ENCODE measurements around the gene CRIM1. TPM values are rescaled to one million over a fixed set of nuclear protein-coding genes. Genes with fewer than 3 reads are reported as not detected.

Gene CRIM1
- polyA plus RNA-seq, 2 of the 4 experiments (the other 2 are of a cell fraction) = 127 to 208 TPM

DNA sequence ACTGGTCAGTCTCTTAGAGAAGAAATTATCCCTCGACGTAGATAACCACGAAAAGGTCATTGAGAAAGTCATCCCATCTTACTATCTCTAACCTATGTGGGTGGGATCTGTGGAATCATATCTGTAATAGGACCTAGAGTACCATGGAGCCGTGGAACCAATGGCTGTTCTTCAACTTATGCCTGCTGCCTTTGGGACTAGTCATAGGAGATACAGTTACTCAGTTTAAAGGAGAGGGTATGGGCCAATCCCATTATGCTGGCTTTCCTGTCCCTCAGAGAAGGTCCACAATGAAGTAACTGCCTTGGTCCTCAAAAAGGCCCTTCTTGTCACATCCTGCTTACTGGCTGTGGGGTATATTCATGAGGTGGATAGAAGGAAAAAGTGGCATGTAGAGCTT lies 164.9 kb downstream of the CRIM1 start (continued):
- TF ChIP-seq, protein P1, sequence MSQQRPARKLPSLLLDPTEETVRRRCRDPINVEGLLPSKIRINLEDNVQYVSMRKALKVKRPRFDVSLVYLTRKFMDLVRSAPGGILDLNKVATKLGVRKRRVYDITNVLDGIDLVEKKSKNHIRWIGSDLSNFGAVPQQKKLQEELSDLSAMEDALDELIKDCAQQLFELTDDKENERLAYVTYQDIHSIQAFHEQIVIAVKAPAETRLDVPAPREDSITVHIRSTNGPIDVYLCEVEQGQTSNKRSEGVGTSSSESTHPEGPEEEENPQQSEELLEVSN (IDR thresholded peaks at IDR 0.05; ENCODE audit: borderline replicate concordance, low read depth) = no peak
- no peak for TF ChIP-seq HEYL (CRISPR knock-in tag; IDR thresholded peaks at IDR 0.05)

DNA sequence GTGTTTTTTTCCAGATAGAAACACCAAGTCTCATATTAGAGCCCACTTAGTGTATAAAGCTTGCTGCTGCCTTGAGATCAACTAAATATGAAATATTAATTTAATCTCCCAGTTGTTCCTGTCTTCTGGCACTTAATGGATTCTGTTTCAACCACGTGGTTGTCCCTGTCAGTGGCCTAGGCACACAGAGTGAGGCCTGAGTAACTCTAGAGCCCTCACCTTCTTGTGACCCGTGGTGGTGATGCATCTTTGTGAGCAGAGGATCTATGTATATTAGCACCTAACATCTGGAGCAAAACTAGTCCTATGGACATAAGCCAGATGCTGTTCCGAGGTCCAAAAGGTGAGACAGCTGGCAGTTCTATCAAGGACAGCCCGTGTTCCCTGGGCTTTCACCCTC lies 167.6 kb downstream of the CRIM1 start:
- ATAC-seq = no peak
- CTCF ChIA-PET = interaction anchor here (0.8 to 2.6 kb wide), 4 partner anchors 11 to 168 kb away, joined by 3 to 20 read pairs (median 5); partner anchors contain the start of gene CRIM1
- 88% methylated on average over 4 of the region's 4 CpGs for WGBS (ENCODE audit: missing lambda C conversion rate)

DNA sequence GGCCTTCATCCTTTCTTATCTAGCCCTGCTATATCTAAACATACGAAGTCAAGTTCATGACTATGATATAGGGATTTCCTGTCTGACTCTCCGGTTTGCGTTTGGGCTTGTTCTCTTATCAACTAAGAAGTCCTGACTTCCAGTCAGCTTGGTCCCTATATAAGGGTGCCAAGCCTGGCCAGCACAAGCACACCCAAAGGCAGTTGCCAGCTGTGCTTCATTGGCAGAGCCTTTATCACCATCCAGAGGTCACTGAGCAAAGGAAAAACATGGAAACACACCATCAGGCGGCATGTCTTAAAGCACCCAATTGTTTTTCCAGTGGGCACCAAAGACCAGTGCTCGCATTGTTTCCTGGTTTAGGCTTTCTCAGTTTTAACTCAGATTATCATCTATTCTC lies 169.7 kb downstream of the CRIM1 start:
- 92% methylated on average over 5 of the region's 5 CpGs for WGBS (ENCODE audit: missing lambda C conversion rate)
- ChIA-PET POLR2A (no interaction called here), CTCF (interaction anchor here (1.6 kb wide), 1 partner anchor 140 kb away, joined by 5 read pairs; no protein-coding TSS in a partner anchor)
- Histone ChIP-seq H3K9me3 (no peaks in the 10 kb centered on the region), H3K4me1 (0 out of 3 replicates have a peak, but pooled peaks cover 4% of the 10 kb centered on the region), H3K4me3 (no peak overlapping the region), H3K27ac (no peak overlapping the region), H3K4me2 (no peak overlapping the region)
- DNase-seq (ENCODE audit: low read depth in 1 of 2, low spot score in 1 of 2) (no peak), FAIRE-seq (no peak), ATAC-seq (no peak; a peak in 1 of 6 replicates)
- TF ChIP-seq HEYL (CRISPR knock-in tag; IDR thresholded peaks at IDR 0.05) (no peak), MAZ (IDR thresholded peaks at IDR 0.05; ENCODE audit: borderline replicate concordance, low read depth, low read length) (no peak), FOSB (CRISPR knock-in tag; IDR thresholded peaks at IDR 0.05) (no peak), ESRRA (IDR thresholded peaks at IDR 0.05; ENCODE audit: borderline replicate concordance, low read length) (no peak), ZFP36 (IDR thresholded peaks at IDR 0.05; ENCODE audit: borderline replicate concordance, partially characterized antibody) (no peak), RCOR1 (IDR thresholded peaks at IDR 0.05; ENCODE audit: low read depth, low read length) (no peak), TFCP2L1 (CRISPR knock-in tag; IDR thresholded peaks at IDR 0.05) (no peak), CEBPB (IDR thresholded peaks at IDR 0.05) (no peak), BHLHE40 (IDR thresholded peaks at IDR 0.05; ENCODE audit: low read depth, low read length) (no peak), FOXS1 (CRISPR knock-in tag; IDR thresholded peaks at IDR 0.05) (no peak)
- TF ChIP-seq, protein P2, sequence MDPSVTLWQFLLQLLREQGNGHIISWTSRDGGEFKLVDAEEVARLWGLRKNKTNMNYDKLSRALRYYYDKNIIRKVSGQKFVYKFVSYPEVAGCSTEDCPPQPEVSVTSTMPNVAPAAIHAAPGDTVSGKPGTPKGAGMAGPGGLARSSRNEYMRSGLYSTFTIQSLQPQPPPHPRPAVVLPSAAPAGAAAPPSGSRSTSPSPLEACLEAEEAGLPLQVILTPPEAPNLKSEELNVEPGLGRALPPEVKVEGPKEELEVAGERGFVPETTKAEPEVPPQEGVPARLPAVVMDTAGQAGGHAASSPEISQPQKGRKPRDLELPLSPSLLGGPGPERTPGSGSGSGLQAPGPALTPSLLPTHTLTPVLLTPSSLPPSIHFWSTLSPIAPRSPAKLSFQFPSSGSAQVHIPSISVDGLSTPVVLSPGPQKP (IDR thresholded peaks at IDR 0.05; ENCODE audit: low read depth, low read length) = no peak

More for the DNA sequence above, 167.6 kb downstream of the CRIM1 start:
- TF ChIP-seq POLR2A (IDR thresholded peaks at IDR 0.05; ENCODE audit: low read length) (no peak), TFCP2L1 (CRISPR knock-in tag; IDR thresholded peaks at IDR 0.05) (no peak), NFE2L2 (conservative IDR thresholded peaks at IDR 0.05; ENCODE audit: low read length) (no peak), HOXB13 (CRISPR knock-in tag; IDR thresholded peaks at IDR 0.05; ENCODE audit: low read depth) (no peak), EHF (CRISPR knock-in tag; IDR thresholded peaks at IDR 0.05) (no peak), CBX2 (IDR thresholded peaks at IDR 0.05; ENCODE audit: borderline replicate concordance, low read depth) (no peak), JUNB (IDR thresholded peaks at IDR 0.05) (no peak), CHD2 (IDR thresholded peaks at IDR 0.05; ENCODE audit: low read length, partially characterized antibody) (no peak), RFX5 (IDR thresholded peaks at IDR 0.05) (no peak), KDM1A (IDR thresholded peaks at IDR 0.05; ENCODE audit: low read depth) (no peak), CBX8 (IDR thresholded peaks at IDR 0.05) (no peak), BHLHE40 (IDR thresholded peaks at IDR 0.05; ENCODE audit: low read depth, low read length) (no peak), GATA3 (IDR thresholded peaks at IDR 0.05; ENCODE audit: borderline replicate concordance) (no peak), FOSB (CRISPR knock-in tag; IDR thresholded peaks at IDR 0.05) (no peak), FOXS1 (CRISPR knock-in tag; IDR thresholded peaks at IDR 0.05) (no peak)
- TF ChIP-seq, protein P3, sequence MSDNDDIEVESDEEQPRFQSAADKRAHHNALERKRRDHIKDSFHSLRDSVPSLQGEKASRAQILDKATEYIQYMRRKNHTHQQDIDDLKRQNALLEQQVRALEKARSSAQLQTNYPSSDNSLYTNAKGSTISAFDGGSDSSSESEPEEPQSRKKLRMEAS (IDR thresholded peaks at IDR 0.05) = no peak
- TF ChIP-seq, protein P4, sequence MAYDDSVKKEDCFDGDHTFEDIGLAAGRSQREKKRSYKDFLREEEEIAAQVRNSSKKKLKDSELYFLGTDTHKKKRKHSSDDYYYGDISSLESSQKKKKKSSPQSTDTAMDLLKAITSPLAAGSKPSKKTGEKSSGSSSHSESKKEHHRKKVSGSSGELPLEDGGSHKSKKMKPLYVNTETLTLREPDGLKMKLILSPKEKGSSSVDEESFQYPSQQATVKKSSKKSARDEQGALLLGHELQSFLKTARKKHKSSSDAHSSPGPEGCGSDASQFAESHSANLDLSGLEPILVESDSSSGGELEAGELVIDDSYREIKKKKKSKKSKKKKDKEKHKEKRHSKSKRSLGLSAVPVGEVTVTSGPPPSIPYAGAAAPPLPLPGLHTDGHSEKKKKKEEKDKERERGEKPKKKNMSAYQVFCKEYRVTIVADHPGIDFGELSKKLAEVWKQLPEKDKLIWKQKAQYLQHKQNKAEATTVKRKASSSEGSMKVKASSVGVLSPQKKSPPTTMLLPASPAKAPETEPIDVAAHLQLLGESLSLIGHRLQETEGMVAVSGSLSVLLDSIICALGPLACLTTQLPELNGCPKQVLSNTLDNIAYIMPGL (CRISPR knock-in tag; IDR thresholded peaks at IDR 0.05; ENCODE audit: borderline replicate concordance) = no peak
- TF ChIP-seq, protein P5, sequence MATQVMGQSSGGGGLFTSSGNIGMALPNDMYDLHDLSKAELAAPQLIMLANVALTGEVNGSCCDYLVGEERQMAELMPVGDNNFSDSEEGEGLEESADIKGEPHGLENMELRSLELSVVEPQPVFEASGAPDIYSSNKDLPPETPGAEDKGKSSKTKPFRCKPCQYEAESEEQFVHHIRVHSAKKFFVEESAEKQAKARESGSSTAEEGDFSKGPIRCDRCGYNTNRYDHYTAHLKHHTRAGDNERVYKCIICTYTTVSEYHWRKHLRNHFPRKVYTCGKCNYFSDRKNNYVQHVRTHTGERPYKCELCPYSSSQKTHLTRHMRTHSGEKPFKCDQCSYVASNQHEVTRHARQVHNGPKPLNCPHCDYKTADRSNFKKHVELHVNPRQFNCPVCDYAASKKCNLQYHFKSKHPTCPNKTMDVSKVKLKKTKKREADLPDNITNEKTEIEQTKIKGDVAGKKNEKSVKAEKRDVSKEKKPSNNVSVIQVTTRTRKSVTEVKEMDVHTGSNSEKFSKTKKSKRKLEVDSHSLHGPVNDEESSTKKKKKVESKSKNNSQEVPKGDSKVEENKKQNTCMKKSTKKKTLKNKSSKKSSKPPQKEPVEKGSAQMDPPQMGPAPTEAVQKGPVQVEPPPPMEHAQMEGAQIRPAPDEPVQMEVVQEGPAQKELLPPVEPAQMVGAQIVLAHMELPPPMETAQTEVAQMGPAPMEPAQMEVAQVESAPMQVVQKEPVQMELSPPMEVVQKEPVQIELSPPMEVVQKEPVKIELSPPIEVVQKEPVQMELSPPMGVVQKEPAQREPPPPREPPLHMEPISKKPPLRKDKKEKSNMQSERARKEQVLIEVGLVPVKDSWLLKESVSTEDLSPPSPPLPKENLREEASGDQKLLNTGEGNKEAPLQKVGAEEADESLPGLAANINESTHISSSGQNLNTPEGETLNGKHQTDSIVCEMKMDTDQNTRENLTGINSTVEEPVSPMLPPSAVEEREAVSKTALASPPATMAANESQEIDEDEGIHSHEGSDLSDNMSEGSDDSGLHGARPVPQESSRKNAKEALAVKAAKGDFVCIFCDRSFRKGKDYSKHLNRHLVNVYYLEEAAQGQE (IDR thresholded peaks at IDR 0.05) = no peak
- DNase-seq (ENCODE audit: low read depth in 1 of 2, low spot score in 1 of 2) (no peak), FAIRE-seq (no peak)
- no peaks in the 10 kb centered on the region for H3K9me3 ChIP-seq
- H3K27ac ChIP-seq = no peak overlapping the region
- POLR2A ChIA-PET = no interaction called here
- H3K4me2 ChIP-seq = no peak overlapping the region
- no peaks in the 10 kb centered on the region for H3K4me1 ChIP-seq
- no peak overlapping the region for H3K4me3 ChIP-seq
